ENCODE data around the gene FAM200A.

- TF ChIP-seq POLR2A (IDR thresholded peaks at IDR 0.05) = peak; percentile 75 to 77
- TF ChIP-seq CTCF (IDR thresholded peaks at IDR 0.05 in 4 of 5, conservative IDR thresholded peaks at IDR 0.05 in 1 of 5) = no peak
Measured at GRCh38 chr7:99499721-99500636, 51.9 kb downstream of the FAM200A start, which contains the start of gene ZNF394.
